Keratinocyte (primary cell): ENCODE data around the gene ERBB3.

Experiments used
- EZH2 ChIP-seq: IDR thresholded peaks from one replicate; pipeline ENCODE4 v1.6.1; 2012; ENCODE audit warnings: inconsistent platforms, mild to moderate bottlenecking, low read length, moderate library complexity
- TF ChIP-seq, protein P1 (sequence below), 3 experiments: IDR thresholded peaks in 1 of 3; conservative IDR thresholded peaks in 1 of 3; optimal IDR thresholded peaks in 1 of 3; 2 replicates in 2 of 3; 3 replicates in 1 of 3; pipeline versions ENCODE3 to v1.5.1; 2011; ENCODE audit warnings: low read length in 3 of 3, mild to moderate bottlenecking in 3 of 3, moderate library complexity in 2 of 3, control low read depth in 1 of 3, inconsistent platforms in 1 of 3; ENCODE audit not compliant: insufficient read depth in 2 of 3; ENCODE audit errors: extremely low read depth in 1 of 3

- TF ChIP-seq, protein P1, sequence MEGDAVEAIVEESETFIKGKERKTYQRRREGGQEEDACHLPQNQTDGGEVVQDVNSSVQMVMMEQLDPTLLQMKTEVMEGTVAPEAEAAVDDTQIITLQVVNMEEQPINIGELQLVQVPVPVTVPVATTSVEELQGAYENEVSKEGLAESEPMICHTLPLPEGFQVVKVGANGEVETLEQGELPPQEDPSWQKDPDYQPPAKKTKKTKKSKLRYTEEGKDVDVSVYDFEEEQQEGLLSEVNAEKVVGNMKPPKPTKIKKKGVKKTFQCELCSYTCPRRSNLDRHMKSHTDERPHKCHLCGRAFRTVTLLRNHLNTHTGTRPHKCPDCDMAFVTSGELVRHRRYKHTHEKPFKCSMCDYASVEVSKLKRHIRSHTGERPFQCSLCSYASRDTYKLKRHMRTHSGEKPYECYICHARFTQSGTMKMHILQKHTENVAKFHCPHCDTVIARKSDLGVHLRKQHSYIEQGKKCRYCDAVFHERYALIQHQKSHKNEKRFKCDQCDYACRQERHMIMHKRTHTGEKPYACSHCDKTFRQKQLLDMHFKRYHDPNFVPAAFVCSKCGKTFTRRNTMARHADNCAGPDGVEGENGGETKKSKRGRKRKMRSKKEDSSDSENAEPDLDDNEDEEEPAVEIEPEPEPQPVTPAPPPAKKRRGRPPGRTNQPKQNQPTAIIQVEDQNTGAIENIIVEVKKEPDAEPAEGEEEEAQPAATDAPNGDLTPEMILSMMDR (optimal IDR thresholded peaks at IDR 0.05 in 1 of 3, IDR thresholded peaks at IDR 0.05 in 1 of 3, conservative IDR thresholded peaks at IDR 0.05 in 1 of 3; ENCODE audit: extremely low read depth in 1 of 3, insufficient read depth in 2 of 3, low read length in 3 of 3) = no peak
- no peak for TF ChIP-seq EZH2
These were observed 47.5 kb downstream of the ERBB3 start for GRCh38 chr12:56127485-56127887.
